Neural crest cell (in vitro differentiated cells): ENCODE data around the gene IP6K2. TPM values are rescaled to one million over a fixed set of nuclear protein-coding genes. Genes with fewer than 3 reads are reported as not detected.
"Not testable (repeated sequence)": the region's sequence is repeated elsewhere in the genome, so short reads cannot be mapped to it uniquely, and the experiment has no call there.

Experiments used
- DNase-seq: peaks from one replicate; pipeline ENCODE4 v3.0.0; 2021; ENCODE audit warnings: low read depth, mixed read lengths, low spot score
- H3K27ac Mint-ChIP-seq: one replicate; pipeline ENCODE4 v1.8.0; 2021; ENCODE audit warnings: mild to moderate bottlenecking, mixed read lengths; ENCODE audit not compliant: unreplicated experiment
- H3K27me3 Mint-ChIP-seq: 2 replicates; pipeline ENCODE4 v1.8.0; 2021; ENCODE audit warnings: low read depth, mild to moderate bottlenecking, mixed read lengths
- H3K36me3 Mint-ChIP-seq: 2 replicates; pipeline ENCODE4 v1.8.0; 2021; ENCODE audit warnings: low read depth, mild to moderate bottlenecking, mixed read lengths
- H3K4me1 Mint-ChIP-seq: 2 replicates; pipeline ENCODE4 v1.8.0; 2021; ENCODE audit warnings: mixed read lengths
- H3K4me3 Mint-ChIP-seq: one replicate; pipeline ENCODE4 v1.8.0; 2021; ENCODE audit warnings: mild to moderate bottlenecking, mixed read lengths
- H3K9me3 Mint-ChIP-seq: 2 replicates; pipeline ENCODE4 v1.8.0; 2021; ENCODE audit warnings: mixed read lengths
- CTCF ChIP-seq: fragments of 200-600 bp; sonication (generic); conservative IDR thresholded peaks from 2 replicates; pipeline ENCODE4 v1.5.0; 2021; ENCODE audit warnings: antibody characterized with exemption, mild to moderate bottlenecking
- total RNA-seq: library from RNA; stranded (reverse); gene quantifications from 2 replicates; pipeline ENCODE4 v1.2.1, GENCODE V29; 2021

The IP6K2 gene
- total RNA-seq, 1 donor from 2014 or later = 139 TPM

GRCh38 chr3:48743773-48744172 is 26.8 kb upstream of the IP6K2 start:
- H3K4me1 Mint-ChIP-seq = peaks cover 27% of the 10 kb centered on the region
- H3K36me3 Mint-ChIP-seq = peaks cover 3% of the 10 kb centered on the region
- DNase-seq = no peak
- H3K9me3 Mint-ChIP-seq = no peaks in the 10 kb centered on the region
- no peak overlapping the region for H3K27ac Mint-ChIP-seq
- TF ChIP-seq CTCF = no peak
- H3K27me3 Mint-ChIP-seq = no peaks in the 10 kb centered on the region
- H3K4me3 Mint-ChIP-seq = no peak overlapping the region

- not testable (repeated sequence) for DNase-seq, H3K36me3 Mint-ChIP-seq, H3K27me3 Mint-ChIP-seq, H3K27ac Mint-ChIP-seq, H3K4me3 Mint-ChIP-seq, H3K9me3 Mint-ChIP-seq
- peaks cover 12% of the 10 kb centered on the region for H3K4me1 Mint-ChIP-seq
Observed at GRCh38 chr3:48741226-48741625, 24.2 kb upstream of the IP6K2 start.

DNA sequence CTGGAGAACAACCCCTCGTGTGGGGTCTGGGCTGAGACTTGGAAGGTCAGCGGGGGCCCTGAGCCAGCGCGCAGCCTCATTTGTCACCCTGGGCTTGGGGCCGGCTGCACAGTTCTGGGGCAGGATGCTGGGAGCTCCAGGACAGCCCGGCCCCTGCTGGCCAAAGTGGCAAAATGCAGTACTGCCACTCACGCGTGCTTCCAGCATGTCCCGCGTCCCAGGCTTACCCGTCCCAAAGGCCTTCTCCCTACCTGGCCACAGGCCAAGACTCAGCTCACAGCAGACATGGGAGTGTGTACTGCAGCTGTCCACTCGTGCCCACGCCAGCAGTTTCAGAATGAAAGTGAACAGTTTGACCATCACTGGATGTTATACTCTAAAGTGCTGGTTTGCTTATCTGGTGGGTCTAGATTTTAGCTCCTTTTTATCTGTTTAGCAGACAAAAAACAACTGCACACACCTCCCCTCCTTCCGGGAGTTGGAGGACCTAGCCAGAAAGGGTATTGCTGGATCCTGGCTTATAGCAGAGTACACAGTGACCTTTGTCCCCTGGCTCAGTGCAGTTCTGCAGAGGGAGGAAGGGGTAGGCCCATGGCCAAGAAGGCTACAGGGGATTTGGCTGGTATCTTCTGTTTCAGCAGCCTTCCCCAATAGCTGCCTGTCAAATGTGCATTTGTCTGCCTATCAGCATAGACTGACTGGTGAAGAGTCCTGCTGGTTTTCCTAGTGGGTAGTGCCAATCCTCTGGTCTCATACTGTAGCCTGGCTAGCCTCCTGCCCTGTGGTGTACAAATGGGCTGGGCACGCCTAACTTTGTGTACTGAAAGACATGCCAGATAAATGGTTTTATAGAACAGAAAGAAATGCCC is 23.2 kb upstream of the IP6K2 start:
- no peak overlapping the region for H3K27ac Mint-ChIP-seq
- peak; percentile 81 for TF ChIP-seq CTCF

GRCh38 chr3:48739617-48739954 is 22.6 kb upstream of the IP6K2 start:
- Mint-ChIP-seq H3K36me3 (no peaks in the 10 kb centered on the region), H3K27me3 (no peaks in the 10 kb centered on the region), H3K4me1 (peaks cover 24% of the 10 kb centered on the region), H3K4me3 (no peak overlapping the region), H3K9me3 (no peaks in the 10 kb centered on the region), H3K27ac (no peak overlapping the region)
- no peak for DNase-seq
- TF ChIP-seq CTCF = no peak

More for the DNA sequence above, 23.2 kb upstream of the IP6K2 start:
- peaks cover 21% of the 10 kb centered on the region for H3K4me1 Mint-ChIP-seq
- no peaks in the 10 kb centered on the region for H3K9me3 Mint-ChIP-seq
- H3K36me3 Mint-ChIP-seq = no peaks in the 10 kb centered on the region
- H3K27me3 Mint-ChIP-seq = no peaks in the 10 kb centered on the region
- DNase-seq = peak; percentile 70
- no peak overlapping the region for H3K4me3 Mint-ChIP-seq

- DNase-seq = no peak
- Mint-ChIP-seq H3K27me3 (no peaks in the 10 kb centered on the region), H3K36me3 (no peaks in the 10 kb centered on the region), H3K4me1 (peaks cover 24% of the 10 kb centered on the region), H3K9me3 (no peaks in the 10 kb centered on the region), H3K27ac (no peak overlapping the region), H3K4me3 (no peak overlapping the region)
- TF ChIP-seq CTCF = no peak
Observed at GRCh38 chr3:48738926-48739616, 22.1 kb upstream of the IP6K2 start.

- no peak for DNase-seq
- H3K36me3 Mint-ChIP-seq = no peaks in the 10 kb centered on the region
- peaks cover 24% of the 10 kb centered on the region for H3K4me1 Mint-ChIP-seq
- no peak overlapping the region for H3K27ac Mint-ChIP-seq
- no peak overlapping the region for H3K4me3 Mint-ChIP-seq
- no peaks in the 10 kb centered on the region for H3K27me3 Mint-ChIP-seq
- no peak for TF ChIP-seq CTCF
- H3K9me3 Mint-ChIP-seq = no peaks in the 10 kb centered on the region
Observed at GRCh38 chr3:48738144-48738536, 21.1 kb upstream of the IP6K2 start.

- H3K27ac Mint-ChIP-seq = peak overlapping the region; percentile 89
- DNase-seq, H3K27me3 Mint-ChIP-seq, H3K36me3 Mint-ChIP-seq, H3K9me3 Mint-ChIP-seq: not testable (repeated sequence)
- peak overlapping the region; percentile 50 for H3K4me3 Mint-ChIP-seq
- peaks cover 20% of the 10 kb centered on the region for H3K4me1 Mint-ChIP-seq
Observed at GRCh38 chr3:48735075-48735767, 18.2 kb upstream of the IP6K2 start.

GRCh38 chr3:48734541-48734940 is 17.5 kb upstream of the IP6K2 start:
- H3K27ac Mint-ChIP-seq, H3K27me3 Mint-ChIP-seq, H3K4me3 Mint-ChIP-seq, H3K36me3 Mint-ChIP-seq, H3K9me3 Mint-ChIP-seq, DNase-seq: not testable (repeated sequence)
- H3K4me1 Mint-ChIP-seq = peaks cover 16% of the 10 kb centered on the region
